H1 (cell line): ENCODE results near the gene RRN3. TPM values are rescaled to one million over a fixed set of nuclear protein-coding genes. Genes with fewer than 3 reads are reported as not detected.

Experiments used
- POLR2A ChIP-seq, 2 experiments: IDR thresholded peaks; 1 replicate in 1 of 2; 2 replicates in 1 of 2; pipeline ENCODE4 v1.6.1; 2011; ENCODE audit warnings: low read depth in 2 of 2, low read length in 2 of 2, mild to moderate bottlenecking in 2 of 2; ENCODE audit errors: control extremely low read depth in 1 of 2
- POU5F1 ChIP-seq: IDR thresholded peaks from 2 replicates; pipeline ENCODE4 v1.6.1; 2011; ENCODE audit warnings: low read depth, mild to moderate bottlenecking, low read length, moderate library complexity
- polyA plus RNA-seq, 7 experiments: library from polyadenylated mRNA; depleted of rRNA in 3 of 7; stranded (reverse) in 5 of 7; unstranded in 2 of 7; fragments of >200 nt in 5 of 7; fragments of 200-250 nt in 2 of 7; gene quantifications; 1 replicate in 5 of 7; 2 replicates in 1 of 7; 4 replicates in 1 of 7; pipeline versions ENCODE4 v1.2.1 to v1.2.3, GENCODE V29; 2011 to 2013; ENCODE audit warnings: missing spikeins in 2 of 7, mixed read lengths in 2 of 7
- total RNA-seq: library from RNA; stranded (reverse); fragmentation: NEBNext Ultra II Directional; extraction: Animal tissue kit (Norgen Biotek cat#: 25700); gene quantifications from 2 replicates; pipeline ENCODE4 v1.2.1, GENCODE V29; 2021

The RRN3 gene
- total and polyA plus RNA-seq, 2 of the 8 experiments (the other 6 are each of a cell fraction or from before 2014, with no cell fraction given): 15.1 to 26.0 TPM

- no peak for TF ChIP-seq POU5F1
- TF ChIP-seq POLR2A (IDR thresholded peaks at IDR 0.05; ENCODE audit: control extremely low read depth in 1 of 2, low read depth in 2 of 2, low read length in 2 of 2): no peak
- TF ChIP-seq, all 59 proteins: peak for 0
These were observed 36.2 kb downstream of the RRN3 start (continued) for GRCh38 chr16:15057681-15058417.
